MCF 10A (cell line): ENCODE measurements around the gene LYPLAL1. TPM values are rescaled to one million over a fixed set of nuclear protein-coding genes. Genes with fewer than 3 reads are reported as not detected.

ENCODE experiments used
- BruUV-seq: library from RNA; stranded (reverse); fragments of 400-500 nt; replicated peaks from 2 replicates; lab custom pipeline; 2021; lab: Mats Ljungman, UMichigan
- CTCF ChIA-PET: fragments of 300-600 bp; sonication (Branson Sonifier 250); formaldehyde crosslinking; extraction: SDS; loops from one replicate; lab custom pipeline; 2021; ENCODE audit warnings: antibody characterized with exemption, inconsistent platforms; lab: Yijun Ruan, JAX
- POLR2A ChIA-PET: fragments of 300-600, 350-650 bp; sonication (Branson Sonifier 250); formaldehyde crosslinking; extraction: SDS; loops from one replicate; lab custom pipeline; 2020; ENCODE audit warnings: antibody characterized with exemption, inconsistent platforms; lab: Yijun Ruan, JAX
- DNase-seq: peaks from one replicate; pipeline ENCODE4 v3.0.0-alpha.2; 2018; ENCODE audit not compliant: unreplicated experiment
- H3K27ac Mint-ChIP-seq: one replicate; pipeline ENCODE4 v1.8.0; 2022; ENCODE audit warnings: mild to moderate bottlenecking, low read depth, mixed read lengths; ENCODE audit not compliant: unreplicated experiment
- H3K27me3 Mint-ChIP-seq: one replicate; pipeline ENCODE4 v1.8.0; 2022; ENCODE audit warnings: mixed read lengths; ENCODE audit not compliant: insufficient read depth, unreplicated experiment
- H3K36me3 Mint-ChIP-seq: one replicate; pipeline ENCODE4 v1.8.0; 2022; ENCODE audit warnings: mild to moderate bottlenecking, moderate library complexity, mixed read lengths; ENCODE audit not compliant: insufficient read depth, unreplicated experiment
- H3K4me1 Mint-ChIP-seq: one replicate; pipeline ENCODE4 v1.8.0; 2022; ENCODE audit warnings: mixed read lengths; ENCODE audit not compliant: insufficient read depth, unreplicated experiment
- H3K4me3 Mint-ChIP-seq: one replicate; pipeline ENCODE4 v1.8.0; 2022; ENCODE audit warnings: mild to moderate bottlenecking, moderate library complexity, mixed read lengths; ENCODE audit not compliant: unreplicated experiment
- H3K9me3 Mint-ChIP-seq: one replicate; pipeline ENCODE4 v1.8.0; 2022; ENCODE audit warnings: mixed read lengths; ENCODE audit not compliant: unreplicated experiment
- CTCF ChIP-seq: fragments of 200-600 bp; IDR thresholded peaks from one replicate; pipeline ENCODE4 v1.8.0; 2022; ENCODE audit warnings: antibody characterized with exemption, mild to moderate bottlenecking; ENCODE audit not compliant: unreplicated experiment
- intact Hi-C: fragments of 100-400 bp; cut with micrococcal nuclease; formaldehyde crosslinking; loops from 2 replicates; pipeline ENCODE4 v1.14.1; 2022
- total RNA-seq: library from RNA; stranded (reverse); gene quantifications from 2 replicates; pipeline ENCODE4 v1.2.3, GENCODE V29; 2022

The LYPLAL1 gene
- total RNA-seq, 1 experiment from 2014 or later, result 59.8 TPM

- intact Hi-C loops, result no loop called here
- H3K27me3 Mint-ChIP-seq, result no peaks in the 10 kb centered on the region
- H3K9me3 Mint-ChIP-seq, result no peaks in the 10 kb centered on the region
- peaks cover 38% of the 10 kb centered on the region for H3K36me3 Mint-ChIP-seq
- POLR2A ChIA-PET, result interaction anchor here (0.6 to 1.2 kb wide), 2 partner anchors 11 to 261 kb away, joined by 3 read pairs; no protein-coding TSS in a partner anchor
- no peak overlapping the region for H3K4me3 Mint-ChIP-seq
- CTCF ChIA-PET, result interaction anchor here (0.5 to 2.0 kb wide), 9 partner anchors 10 to 868 kb away, joined by 3 to 11 read pairs (median 4); no protein-coding TSS in a partner anchor
- no peak overlapping the region for H3K27ac Mint-ChIP-seq
- H3K4me1 Mint-ChIP-seq, result no peaks in the 10 kb centered on the region
- no peak for DNase-seq
- BruUV-seq, result no TSS peak
- TF ChIP-seq CTCF, result no peak
Observed at GRCh38 chr1:219210067-219210466, 36.4 kb downstream of the LYPLAL1 start.

GRCh38 chr1:219215477-219215876, 41.8 kb downstream of the LYPLAL1 start:
- H3K36me3 Mint-ChIP-seq, result peaks cover 66% of the 10 kb centered on the region

GRCh38 chr1:219220945-219221344, 47.3 kb downstream of the LYPLAL1 start:
- H3K4me1 Mint-ChIP-seq, result no peaks in the 10 kb centered on the region
- TF ChIP-seq CTCF, result no peak
- ChIA-PET POLR2A (interaction anchor here (1.3 kb wide), 1 partner anchor 11 kb away, joined by 3 read pairs; no protein-coding TSS in a partner anchor), CTCF (interaction anchor here (0.6 to 1.6 kb wide), 7 partner anchors 13 to 891 kb away, joined by 3 to 5 read pairs (median 3); no protein-coding TSS in a partner anchor)
- no peak for DNase-seq
- BruUV-seq, result no TSS peak
- H3K36me3 Mint-ChIP-seq, result peaks cover 30% of the 10 kb centered on the region
- intact Hi-C loops, result no loop called here
- no peak overlapping the region for H3K4me3 Mint-ChIP-seq
- H3K27me3 Mint-ChIP-seq, result no peaks in the 10 kb centered on the region
- H3K9me3 Mint-ChIP-seq, result no peaks in the 10 kb centered on the region
- no peak overlapping the region for H3K27ac Mint-ChIP-seq

More at GRCh38 chr1:219215477-219215876, 41.8 kb downstream of the LYPLAL1 start:
- Mint-ChIP-seq H3K9me3 (no peaks in the 10 kb centered on the region), H3K27me3 (no peaks in the 10 kb centered on the region), H3K27ac (no peak overlapping the region), H3K4me3 (no peak overlapping the region), H3K4me1 (no peaks in the 10 kb centered on the region)
- ChIA-PET POLR2A (interaction anchor here (0.6 to 0.9 kb wide), 3 partner anchors 42 to 631 kb away, joined by 3 read pairs; partner anchors contain the start of gene LYPLAL1), CTCF (interaction anchor here (0.7 to 1.7 kb wide), 8 partner anchors 9 to 885 kb away, joined by 3 to 7 read pairs (median 4); partner anchors contain the start of gene LYPLAL1)
- DNase-seq, result peak; percentile 17
- intact Hi-C loops, result no loop called here
- no TSS peak for BruUV-seq
- TF ChIP-seq CTCF, result no peak

GRCh38 chr1:219223496-219223895, 49.8 kb downstream of the LYPLAL1 start:
- ChIA-PET CTCF (interaction anchor here (0.7 to 1.7 kb wide), 3 partner anchors 23 to 589 kb away, joined by 3 to 5 read pairs (median 3); no protein-coding TSS in a partner anchor), POLR2A (interaction anchor here (0.7 to 1.1 kb wide), 2 partner anchors 49 to 789 kb away, joined by 3 to 5 read pairs; no protein-coding TSS in a partner anchor)
- no peak for TF ChIP-seq CTCF
- Mint-ChIP-seq H3K9me3 (no peaks in the 10 kb centered on the region), H3K4me3 (no peak overlapping the region), H3K4me1 (no peaks in the 10 kb centered on the region), H3K27ac (no peak overlapping the region), H3K27me3 (no peaks in the 10 kb centered on the region), H3K36me3 (peaks cover 17% of the 10 kb centered on the region)
- no TSS peak for BruUV-seq
- intact Hi-C loops, result no loop called here
- no peak for DNase-seq
